ENCODE measurements around the gene SYNDIG1. TPM values are rescaled to one million over a fixed set of nuclear protein-coding genes. Genes with fewer than 3 reads are reported as not detected.
A peak's percentile ranks its signal among the peaks of the same experiment; 100 is the strongest.

The SYNDIG1 gene
- polyA plus RNA-seq, 1 of the 3 experiments (the other 2 are of a cell fraction) = not detected

DNA sequence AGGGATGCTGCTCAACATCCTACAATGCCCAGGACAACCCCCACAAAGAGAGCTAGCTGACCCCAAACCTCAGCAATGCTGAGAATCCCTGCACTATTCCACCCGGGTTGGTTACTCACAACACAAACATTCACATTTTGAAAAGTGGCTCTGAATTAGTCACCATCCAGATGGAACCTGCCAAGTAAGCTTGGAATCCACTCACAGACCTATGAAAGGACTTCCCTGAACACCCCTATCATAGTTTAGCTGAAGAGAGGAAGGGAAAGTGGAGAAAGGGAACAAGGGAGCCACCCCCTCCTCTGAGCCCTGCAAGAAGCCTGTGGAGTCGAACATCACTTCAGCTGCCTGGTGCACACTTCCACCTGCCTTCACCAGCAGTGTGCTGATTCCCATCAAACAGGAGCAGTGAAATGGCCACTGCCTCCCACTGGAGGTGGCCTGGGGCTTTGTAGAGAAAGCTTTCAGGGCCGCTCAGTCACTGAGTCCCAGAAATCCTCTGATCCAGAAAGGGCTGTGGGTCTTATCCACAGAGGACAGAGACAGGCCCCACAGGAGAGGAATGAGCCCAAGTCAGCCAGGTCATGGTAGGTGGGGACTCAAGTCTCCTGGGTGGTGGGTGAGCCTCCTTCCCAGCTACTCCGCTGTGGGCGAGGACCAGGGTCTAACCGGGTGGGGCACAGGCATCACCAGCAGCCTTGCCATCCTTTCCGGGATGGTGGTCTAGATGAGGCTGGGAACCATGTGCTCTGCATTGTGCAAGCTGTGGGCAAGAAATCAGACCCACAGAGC is 203.7 kb downstream of the SYNDIG1 start (continued):
- no peak for TF ChIP-seq TAF1 (IDR thresholded peaks at IDR 0.05; ENCODE audit: borderline replicate concordance, low read depth, low read length)
- TF ChIP-seq SMC3 (IDR thresholded peaks at IDR 0.05; ENCODE audit: low read depth, low read length) = no peak
- no peak for TF ChIP-seq GATA2 (CRISPR knock-in tag; IDR thresholded peaks at IDR 0.05)
- TF ChIP-seq MXI1 (IDR thresholded peaks at IDR 0.05; ENCODE audit: low read depth, low read length) = no peak
- no peak for TF ChIP-seq MEF2A (IDR thresholded peaks at IDR 0.05; ENCODE audit: borderline replicate concordance, low read depth)
- peak; percentile 89 for TF ChIP-seq FOSL2 (IDR thresholded peaks at IDR 0.05; ENCODE audit: borderline replicate concordance, low read depth)
- TF ChIP-seq YY1 (IDR thresholded peaks at IDR 0.05; ENCODE audit: low read depth) = no peak
- no peak for TF ChIP-seq CHD2 (IDR thresholded peaks at IDR 0.05; ENCODE audit: low read length, partially characterized antibody)
- peak; percentile 55; the same call in 1 of the 2 replicates for TF ChIP-seq POLR2AphosphoS5 (IDR thresholded peaks at IDR 0.05; ENCODE audit: low read depth, low read length)
- TF ChIP-seq GABPA (IDR thresholded peaks at IDR 0.05; ENCODE audit: low read depth) = no peak
- TF ChIP-seq EP300 (IDR thresholded peaks at IDR 0.05; ENCODE audit: borderline replicate concordance in 1 of 2, low read depth in 1 of 2, low read length in 1 of 2) = peak in 1 of 2 experiments; percentile 92; a peak in 2 of 4 replicates
- TF ChIP-seq RCOR1 (IDR thresholded peaks at IDR 0.05; ENCODE audit: low read length) = no peak
- TF ChIP-seq SIN3A (IDR thresholded peaks at IDR 0.05; ENCODE audit: borderline replicate concordance, low read depth, low read length) = no peak
- peak; percentile 15; the same call in 1 of the 2 replicates for TF ChIP-seq FOXM1 (IDR thresholded peaks at IDR 0.05; ENCODE audit: low read depth)

DNA sequence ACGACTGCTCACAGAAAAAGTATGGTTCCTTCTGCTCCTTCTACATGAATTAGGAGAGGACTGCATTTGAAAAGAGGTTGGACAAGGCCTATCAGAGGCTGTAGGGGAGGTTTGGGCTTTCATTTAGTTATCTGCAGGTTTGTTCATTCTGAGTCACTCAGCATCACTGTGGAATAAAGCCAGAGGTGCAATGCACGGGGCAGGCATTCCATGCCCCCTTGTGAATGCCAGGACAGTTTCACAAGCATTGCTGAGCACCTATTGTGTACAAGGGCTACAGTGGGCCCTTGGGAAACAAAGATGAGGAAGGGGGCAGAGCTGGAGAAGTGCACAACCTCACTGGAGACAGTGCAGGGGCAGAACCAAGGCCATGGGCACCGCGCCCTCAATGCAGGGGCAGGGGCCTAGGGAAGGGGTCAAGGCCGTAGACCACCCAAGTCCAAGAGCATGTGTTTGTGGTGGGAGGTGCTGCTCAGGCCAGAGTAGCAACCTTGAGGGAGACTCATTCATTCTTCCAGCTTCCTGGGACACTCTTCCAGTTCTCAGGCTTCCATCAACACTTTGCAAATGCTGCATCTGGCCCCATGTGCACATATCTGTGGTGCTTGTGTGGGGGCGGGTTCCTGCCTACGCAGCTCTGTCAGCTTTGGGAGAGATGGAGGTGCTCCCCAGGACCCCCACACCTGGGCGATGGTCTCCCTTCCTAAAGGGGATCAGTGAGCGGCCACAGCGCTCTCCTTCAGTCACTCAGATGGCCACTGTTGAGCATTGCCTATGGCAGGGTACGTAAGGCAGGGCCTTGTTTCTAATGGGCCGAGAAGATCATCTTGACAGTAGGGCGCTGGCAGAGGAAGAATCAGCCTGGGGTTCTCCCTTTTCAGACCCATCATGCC is 204.5 kb downstream of the SYNDIG1 start:
- Histone ChIP-seq H3K9me2 (no peaks in the 10 kb centered on the region), H4K20me1 (ENCODE audit: insufficient read depth) (no peaks in the 10 kb centered on the region), H3K9me3 (no peaks in the 10 kb centered on the region), H3K79me2 (ENCODE audit: insufficient read depth) (no peaks in the 10 kb centered on the region), H3K4me3 (ENCODE audit: low read depth in 2 of 2, low read length in 1 of 2) (0 out of 4 replicates have a peak overlapping the region, but pooled peaks of 1 of the 2 experiments have one; percentile 20), H3K4me1 (ENCODE audit: control insufficient read depth in 1 of 2, insufficient read depth in 2 of 2, low read depth in 1 of 2, low read length in 1 of 2) (peaks cover 0 to 8% of the 10 kb centered on the region in 2 experiments; a peak in 2 of 4 replicates), H3K36me3 (replicated peaks in 1 of 2; ENCODE audit: control insufficient read depth in 1 of 2, insufficient read depth in 2 of 2, low read length in 1 of 2) (no peaks in the 10 kb centered on the region), H3K27me3 (ENCODE audit: insufficient read depth) (no peaks in the 10 kb centered on the region), H2AFZ (ENCODE audit: low read depth) (no peak overlapping the region), H3K4me2 (peak overlapping the region; percentile 65), H3K27ac (ENCODE audit: low read depth in 2 of 2, low read length in 1 of 2) (peak overlapping the region in 1 of 2 experiments; percentile 74; a peak in 2 of 4 replicates), H3F3A (replicated peaks; ENCODE audit: insufficient read depth) (no peaks in the 10 kb centered on the region), H3K9ac (no peak overlapping the region)
- TF ChIP-seq EP300 (IDR thresholded peaks at IDR 0.05; ENCODE audit: borderline replicate concordance in 1 of 2, low read depth in 1 of 2, low read length in 1 of 2) = peak in 1 of 2 experiments; percentile 16; a peak in 1 of 4 replicates
- TF ChIP-seq MXI1 (IDR thresholded peaks at IDR 0.05; ENCODE audit: low read depth, low read length) = no peak
- TF ChIP-seq RAD21 (IDR thresholded peaks at IDR 0.05; ENCODE audit: low read length) = no peak
- TF ChIP-seq, protein P1, sequence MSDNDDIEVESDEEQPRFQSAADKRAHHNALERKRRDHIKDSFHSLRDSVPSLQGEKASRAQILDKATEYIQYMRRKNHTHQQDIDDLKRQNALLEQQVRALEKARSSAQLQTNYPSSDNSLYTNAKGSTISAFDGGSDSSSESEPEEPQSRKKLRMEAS (IDR thresholded peaks at IDR 0.05; ENCODE audit: low read depth) = no peak
- TF ChIP-seq GATA2 (CRISPR knock-in tag; IDR thresholded peaks at IDR 0.05) = no peak
- 0 out of 2 replicates have a peak, but pooled peaks have one; percentile 14 for TF ChIP-seq JUND (IDR thresholded peaks at IDR 0.05)
- TF ChIP-seq FOSL2 (IDR thresholded peaks at IDR 0.05; ENCODE audit: borderline replicate concordance, low read depth) = peak; percentile 55; the same call in 1 of the 2 replicates
- no peak for TF ChIP-seq POLR2AphosphoS5 (IDR thresholded peaks at IDR 0.05; ENCODE audit: low read depth, low read length)
- TF ChIP-seq TCF12 (IDR thresholded peaks at IDR 0.05) = 0 out of 2 replicates have a peak, but pooled peaks have one; percentile 17
- TF ChIP-seq, protein P2, sequence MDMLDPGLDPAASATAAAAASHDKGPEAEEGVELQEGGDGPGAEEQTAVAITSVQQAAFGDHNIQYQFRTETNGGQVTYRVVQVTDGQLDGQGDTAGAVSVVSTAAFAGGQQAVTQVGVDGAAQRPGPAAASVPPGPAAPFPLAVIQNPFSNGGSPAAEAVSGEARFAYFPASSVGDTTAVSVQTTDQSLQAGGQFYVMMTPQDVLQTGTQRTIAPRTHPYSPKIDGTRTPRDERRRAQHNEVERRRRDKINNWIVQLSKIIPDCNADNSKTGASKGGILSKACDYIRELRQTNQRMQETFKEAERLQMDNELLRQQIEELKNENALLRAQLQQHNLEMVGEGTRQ (IDR thresholded peaks at IDR 0.05; ENCODE audit: borderline replicate concordance, low read depth, low read length) = no peak
- peak; percentile 34; the same call in 1 of the 2 replicates for TF ChIP-seq NFIC (IDR thresholded peaks at IDR 0.05; ENCODE audit: borderline replicate concordance)
- no peak for DNase-seq
- ChIA-PET CTCF (no interaction called here), POLR2A (no interaction called here)
- WGBS (ENCODE audit: low lambda C conversion rate) = 73% methylated on average over 9 of the region's 13 CpGs

Data from SK-N-SH (cell line).